ENCODE measurements around the gene POM121C.
"Not testable (repeated sequence)": the region's sequence is repeated elsewhere in the genome, so short reads cannot be mapped to it uniquely, and the experiment has no call there.

DNA sequence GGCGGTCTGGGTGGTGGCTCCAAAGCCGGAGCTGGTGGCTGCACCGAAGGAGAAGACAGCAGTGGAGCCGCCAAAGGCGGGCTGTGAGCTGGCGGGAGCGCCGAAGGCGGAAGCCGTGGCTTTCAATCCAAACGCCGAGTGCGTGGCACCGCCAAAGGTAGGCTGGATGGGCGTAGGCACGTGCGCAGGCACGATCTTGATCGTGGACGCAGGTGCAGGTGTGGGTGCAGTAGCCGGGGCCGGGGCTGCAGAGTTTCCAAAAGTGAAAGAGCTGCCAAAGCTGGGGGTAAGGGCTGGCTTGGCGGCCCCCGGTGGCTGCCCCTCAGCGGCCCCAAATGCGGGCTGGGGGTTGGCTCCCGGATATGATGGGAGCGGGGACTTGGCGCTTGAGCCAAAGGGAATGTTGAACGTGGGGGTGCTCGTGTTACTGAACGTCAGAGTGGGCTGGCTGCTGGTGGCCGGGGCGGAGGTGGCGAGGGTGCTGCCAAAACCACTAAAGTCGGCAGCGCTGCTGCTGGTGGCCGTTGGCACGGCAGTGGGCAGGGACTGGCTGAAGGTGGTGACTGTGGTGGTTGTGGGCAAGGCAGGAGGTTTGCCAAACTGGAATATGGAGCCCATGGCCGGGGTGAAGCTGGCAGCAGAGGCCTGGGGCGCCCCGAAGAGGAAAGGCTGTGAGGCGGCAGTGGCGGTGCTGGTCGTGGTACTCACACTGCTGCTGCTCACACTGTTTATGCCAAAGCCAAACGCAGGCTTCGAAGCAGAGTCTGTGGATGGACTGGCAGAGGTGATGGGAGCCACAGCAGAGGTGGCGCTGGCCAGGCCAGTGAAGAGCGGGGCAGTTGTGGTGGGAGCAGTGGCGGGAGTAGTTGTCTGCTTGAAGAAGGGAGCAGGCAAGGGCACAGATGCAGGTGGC lies 64.0 kb downstream of the POM121C start:
- TF ChIP-seq POLR2AphosphoS5 (IDR thresholded peaks at IDR 0.05; ENCODE audit: insufficient read depth in 1 of 2, low read depth in 1 of 2) = not testable (repeated sequence)
- TF ChIP-seq, protein P1, sequence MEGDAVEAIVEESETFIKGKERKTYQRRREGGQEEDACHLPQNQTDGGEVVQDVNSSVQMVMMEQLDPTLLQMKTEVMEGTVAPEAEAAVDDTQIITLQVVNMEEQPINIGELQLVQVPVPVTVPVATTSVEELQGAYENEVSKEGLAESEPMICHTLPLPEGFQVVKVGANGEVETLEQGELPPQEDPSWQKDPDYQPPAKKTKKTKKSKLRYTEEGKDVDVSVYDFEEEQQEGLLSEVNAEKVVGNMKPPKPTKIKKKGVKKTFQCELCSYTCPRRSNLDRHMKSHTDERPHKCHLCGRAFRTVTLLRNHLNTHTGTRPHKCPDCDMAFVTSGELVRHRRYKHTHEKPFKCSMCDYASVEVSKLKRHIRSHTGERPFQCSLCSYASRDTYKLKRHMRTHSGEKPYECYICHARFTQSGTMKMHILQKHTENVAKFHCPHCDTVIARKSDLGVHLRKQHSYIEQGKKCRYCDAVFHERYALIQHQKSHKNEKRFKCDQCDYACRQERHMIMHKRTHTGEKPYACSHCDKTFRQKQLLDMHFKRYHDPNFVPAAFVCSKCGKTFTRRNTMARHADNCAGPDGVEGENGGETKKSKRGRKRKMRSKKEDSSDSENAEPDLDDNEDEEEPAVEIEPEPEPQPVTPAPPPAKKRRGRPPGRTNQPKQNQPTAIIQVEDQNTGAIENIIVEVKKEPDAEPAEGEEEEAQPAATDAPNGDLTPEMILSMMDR (IDR thresholded peaks at IDR 0.05) = not testable (repeated sequence)

Data from vagina (tissue), 2 donors.